OCI-LY7 (cell line): Measurements from ENCODE around the gene UBE2M. TPM values are rescaled to one million over a fixed set of nuclear protein-coding genes. Genes with fewer than 3 reads are reported as not detected.

Experiments used
- BruUV-seq: library from RNA; stranded (reverse); fragments of 400-500 nt; replicated peaks from 2 replicates; lab custom pipeline; 2021; lab: Mats Ljungman, UMichigan
- CTCF ChIA-PET: fragments of 300-600 bp; sonication (Branson Sonifier 250); formaldehyde crosslinking; loops from one replicate; lab custom pipeline; 2022; ENCODE audit warnings: antibody characterized with exemption; ENCODE audit not compliant: unreplicated experiment; lab: Charles Lee
- POLR2A ChIA-PET: fragments of 300-600 bp; sonication (Branson Sonifier 250); formaldehyde crosslinking; loops from one replicate; lab custom pipeline; 2022; ENCODE audit warnings: antibody characterized with exemption; lab: Charles Lee
- DNase-seq: peaks from one replicate; pipeline ENCODE4 v3.0.0-alpha.2; 2015; ENCODE audit warnings: low spot score
- H2AFZ ChIP-seq: fragments of 200-600 bp; sonication (generic), shearing (Covaris generic); 2 replicates; pipeline ENCODE4 v1.6.1; 2014; ENCODE audit warnings: mild to moderate bottlenecking, antibody characterized with exemption, low read length, moderate library complexity
- H3K27ac ChIP-seq: fragments of 200-600 bp; sonication (generic); 2 replicates; pipeline ENCODE4 v1.5.1; 2014; ENCODE audit warnings: mixed run types, low read depth, mild to moderate bottlenecking, moderate library complexity, low read length, inconsistent platforms; ENCODE audit not compliant: poor library complexity, severe bottlenecking
- H3K36me3 ChIP-seq: fragments of 200-600 bp; sonication (generic); 2 replicates; pipeline ENCODE4 v1.6.1; 2014; ENCODE audit warnings: mild to moderate bottlenecking, antibody characterized with exemption, low read length, moderate library complexity, mixed read lengths; ENCODE audit not compliant: insufficient read depth
- H3K4me1 ChIP-seq: fragments of 200-600 bp; sonication (generic); 2 replicates; pipeline ENCODE4 v1.5.1; 2014; ENCODE audit warnings: mild to moderate bottlenecking, low read length; ENCODE audit not compliant: insufficient read depth, poor library complexity, severe bottlenecking
- H3K4me2 ChIP-seq: fragments of 200-600 bp; sonication (generic); 2 replicates; pipeline ENCODE4 v1.6.1; 2014; ENCODE audit warnings: mild to moderate bottlenecking, low read length
- H3K4me3 ChIP-seq: fragments of 200-600 bp; sonication (generic); 2 replicates; pipeline ENCODE4 v1.5.1; 2014; ENCODE audit warnings: mild to moderate bottlenecking, low read depth, low read length; ENCODE audit not compliant: poor library complexity, severe bottlenecking
- H3K79me2 ChIP-seq: fragments of 200-600 bp; sonication (generic); 2 replicates; pipeline ENCODE4 v1.6.1; 2016; ENCODE audit warnings: low read depth, mild to moderate bottlenecking, low read length, moderate library complexity, mixed read lengths; ENCODE audit not compliant: insufficient read depth
- H3K9me2 ChIP-seq: fragments of 200-600 bp; sonication (generic); 2 replicates; pipeline ENCODE4 v1.6.1; 2016; ENCODE audit warnings: mild to moderate bottlenecking, low read length, mixed read lengths; ENCODE audit not compliant: insufficient read depth
- H3K9me3 ChIP-seq: fragments of 200-600 bp; sonication (generic); 2 replicates; pipeline ENCODE4 v1.6.1; 2014; ENCODE audit warnings: mild to moderate bottlenecking, mixed run types, low read length, mixed read lengths
- H4K20me1 ChIP-seq: fragments of 200-600 bp; sonication (generic); 2 replicates; pipeline ENCODE4 v1.6.1; 2014; ENCODE audit warnings: mild to moderate bottlenecking, antibody characterized with exemption, low read length, moderate library complexity, mixed read lengths; ENCODE audit not compliant: insufficient read depth
- CTCF ChIP-seq: fragments of 200-600 bp; sonication (generic); conservative IDR thresholded peaks from 2 replicates; pipeline ENCODE4 v1.5.1; 2014; ENCODE audit warnings: mild to moderate bottlenecking, antibody characterized with exemption, low read length, moderate library complexity, mixed read lengths
- EZH2phosphoT487 ChIP-seq: fragments of 200-600 bp; sonication (generic); IDR thresholded peaks from 2 replicates; pipeline ENCODE4 v1.6.1; 2018; ENCODE audit warnings: low read depth, borderline replicate concordance, mild to moderate bottlenecking, mixed run types, antibody characterized with exemption, low read length, moderate library complexity, mixed read lengths
- intact Hi-C: fragments of 100-400 bp; cut with micrococcal nuclease; formaldehyde crosslinking; loops from one replicate; pipeline ENCODE4 v1.10.0; 2022; ENCODE audit not compliant: unreplicated experiment
- total RNA-seq, 2 experiments: library from RNA; depleted of rRNA in 1 of 2; stranded (reverse); fragments of >200 nt in 1 of 2; shearing (Covaris generic) in 1 of 2; gene quantifications; 2 replicates each; pipeline ENCODE4 v1.2.3, GENCODE V29; 2014 to 2022

UBE2M gene
- total RNA-seq, 2 experiments from 2014 or later, result 101 to 117 TPM

- H2AFZ ChIP-seq, result peak within 1 kb of the TSS; percentile 86
- BruUV-seq, result no TSS peak
- no peaks in the 10 kb centered on the region for H3K9me2 ChIP-seq
- no peaks in the 10 kb centered on the region for H3K9me3 ChIP-seq
- H3K79me2 ChIP-seq, result peaks cover 11% of the 10 kb centered on the region; the same call in 1 of the 2 replicates
- peak; percentile 98 for DNase-seq
- ChIA-PET CTCF (interaction anchor here (0.7 to 1.5 kb wide), 3 partner anchors 24 to 37 kb away, joined by 3 to 7 read pairs (median 3); partner anchors contain the start of gene TRIM28), POLR2A (interaction anchor here (0.7 to 2.7 kb wide), 6 partner anchors 12 to 193 kb away, joined by 3 to 14 read pairs (median 3); partner anchors contain the start of genes TRIM28 and ZSCAN22)
- H4K20me1 ChIP-seq, result no peaks in the 10 kb centered on the region
- peak within 1 kb of the TSS; percentile 95 for H3K4me2 ChIP-seq
- peaks cover 14% of the 10 kb centered on the region for H3K4me1 ChIP-seq
- peak within 1 kb of the TSS; percentile 87 for H3K4me3 ChIP-seq
- H3K36me3 ChIP-seq, result peaks cover 15% of the 10 kb centered on the region
- H3K27ac ChIP-seq, result peak within 1 kb of the TSS; percentile 80
- TF ChIP-seq CTCF, result peak; percentile 77
- TF ChIP-seq EZH2phosphoT487, result no peak
- intact Hi-C loops, result loop anchor here (1.0 to 5.0 kb wide), 6 partner anchors 25 to 337 kb away; partner anchors contain the start of genes TRIM28, ZNF274, ZNF324B and ZNF497
Measured at GRCh38 chr19:58519355-58520256, 38.8 kb downstream of the UBE2M start, which contains the start of gene ZBTB45. ZBTB45 (minus strand) TSS chr19:58519810; CDS start chr19:58517673, 2,137 bp downstream.

- ChIA-PET CTCF (no interaction called here), POLR2A (interaction anchor here (2.6 kb wide), 1 partner anchor 61 kb away, joined by 11 read pairs; no protein-coding TSS in a partner anchor)
- DNase-seq, result peak; percentile 76
Measured at GRCh38 chr19:58519087-58519354, 39.4 kb downstream of the UBE2M start.

More at GRCh38 chr19:58519087-58519354, 39.4 kb downstream of the UBE2M start:
- Histone ChIP-seq H3K4me2 (peak overlapping the region; percentile 95), H3K4me3 (peak overlapping the region; percentile 87), H3K79me2 (peaks cover 11% of the 10 kb centered on the region; the same call in 1 of the 2 replicates), H3K9me3 (no peaks in the 10 kb centered on the region), H3K4me1 (peaks cover 15% of the 10 kb centered on the region), H4K20me1 (no peaks in the 10 kb centered on the region), H3K36me3 (peaks cover 18% of the 10 kb centered on the region), H3K9me2 (no peaks in the 10 kb centered on the region), H2AFZ (peak overlapping the region; percentile 86), H3K27ac (peak overlapping the region; percentile 80)
- BruUV-seq, result no TSS peak
- intact Hi-C loops, result loop anchor here (1.0 to 5.0 kb wide), 6 partner anchors 25 to 336 kb away; partner anchors contain the start of genes TRIM28, ZNF274, ZNF324B and ZNF497
- no peak for TF ChIP-seq EZH2phosphoT487
- no peak for TF ChIP-seq CTCF
